A673 (cell line): ENCODE measurements around the gene CDH23.

Source experiments
- CTCF ChIP-seq: fragments of 300-800, 200-600 bp; sonication (generic); conservative IDR thresholded peaks from 2 replicates; pipeline ENCODE4 v1.5.1; 2017; ENCODE audit warnings: low read depth, mild to moderate bottlenecking, antibody characterized with exemption, low read length, moderate library complexity, mixed read lengths
- EZH2 ChIP-seq: fragments of 200-600 bp; sonication (generic); IDR thresholded peaks from 2 replicates; pipeline ENCODE4 v1.6.1; 2017; ENCODE audit warnings: borderline replicate concordance, low read depth, mild to moderate bottlenecking, mixed read lengths, antibody characterized with exemption, low read length; ENCODE audit not compliant: poor library complexity, severe bottlenecking

- TF ChIP-seq EZH2 (no peak), CTCF (no peak)
Measured at GRCh38 chr10:71555724-71556119, 159.0 kb downstream of the CDH23 start.
